ENCODE measurements around the gene CRYL1.

Gene CRYL1

GRCh38 chr13:20411638-20412342 is 113.9 kb downstream of the CRYL1 start:
- TF ChIP-seq POLR2AphosphoS5 (IDR thresholded peaks at IDR 0.05; ENCODE audit: low read depth, low read length) (no peak), SIN3A (IDR thresholded peaks at IDR 0.05; ENCODE audit: borderline replicate concordance, insufficient read depth, low read length) (no peak), FOXP2 (optimal IDR thresholded peaks at IDR 0.05; ENCODE audit: borderline replicate concordance, extremely low read depth, extremely low read length, insufficient read depth) (no peak), TAF1 (IDR thresholded peaks at IDR 0.05; ENCODE audit: borderline replicate concordance, insufficient read depth, low read length) (no peak)
- TF ChIP-seq, protein P1, sequence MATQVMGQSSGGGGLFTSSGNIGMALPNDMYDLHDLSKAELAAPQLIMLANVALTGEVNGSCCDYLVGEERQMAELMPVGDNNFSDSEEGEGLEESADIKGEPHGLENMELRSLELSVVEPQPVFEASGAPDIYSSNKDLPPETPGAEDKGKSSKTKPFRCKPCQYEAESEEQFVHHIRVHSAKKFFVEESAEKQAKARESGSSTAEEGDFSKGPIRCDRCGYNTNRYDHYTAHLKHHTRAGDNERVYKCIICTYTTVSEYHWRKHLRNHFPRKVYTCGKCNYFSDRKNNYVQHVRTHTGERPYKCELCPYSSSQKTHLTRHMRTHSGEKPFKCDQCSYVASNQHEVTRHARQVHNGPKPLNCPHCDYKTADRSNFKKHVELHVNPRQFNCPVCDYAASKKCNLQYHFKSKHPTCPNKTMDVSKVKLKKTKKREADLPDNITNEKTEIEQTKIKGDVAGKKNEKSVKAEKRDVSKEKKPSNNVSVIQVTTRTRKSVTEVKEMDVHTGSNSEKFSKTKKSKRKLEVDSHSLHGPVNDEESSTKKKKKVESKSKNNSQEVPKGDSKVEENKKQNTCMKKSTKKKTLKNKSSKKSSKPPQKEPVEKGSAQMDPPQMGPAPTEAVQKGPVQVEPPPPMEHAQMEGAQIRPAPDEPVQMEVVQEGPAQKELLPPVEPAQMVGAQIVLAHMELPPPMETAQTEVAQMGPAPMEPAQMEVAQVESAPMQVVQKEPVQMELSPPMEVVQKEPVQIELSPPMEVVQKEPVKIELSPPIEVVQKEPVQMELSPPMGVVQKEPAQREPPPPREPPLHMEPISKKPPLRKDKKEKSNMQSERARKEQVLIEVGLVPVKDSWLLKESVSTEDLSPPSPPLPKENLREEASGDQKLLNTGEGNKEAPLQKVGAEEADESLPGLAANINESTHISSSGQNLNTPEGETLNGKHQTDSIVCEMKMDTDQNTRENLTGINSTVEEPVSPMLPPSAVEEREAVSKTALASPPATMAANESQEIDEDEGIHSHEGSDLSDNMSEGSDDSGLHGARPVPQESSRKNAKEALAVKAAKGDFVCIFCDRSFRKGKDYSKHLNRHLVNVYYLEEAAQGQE (IDR thresholded peaks at IDR 0.05; ENCODE audit: insufficient read depth in 1 of 2, low read depth in 2 of 2, low read length in 2 of 2), result no peak

DNA sequence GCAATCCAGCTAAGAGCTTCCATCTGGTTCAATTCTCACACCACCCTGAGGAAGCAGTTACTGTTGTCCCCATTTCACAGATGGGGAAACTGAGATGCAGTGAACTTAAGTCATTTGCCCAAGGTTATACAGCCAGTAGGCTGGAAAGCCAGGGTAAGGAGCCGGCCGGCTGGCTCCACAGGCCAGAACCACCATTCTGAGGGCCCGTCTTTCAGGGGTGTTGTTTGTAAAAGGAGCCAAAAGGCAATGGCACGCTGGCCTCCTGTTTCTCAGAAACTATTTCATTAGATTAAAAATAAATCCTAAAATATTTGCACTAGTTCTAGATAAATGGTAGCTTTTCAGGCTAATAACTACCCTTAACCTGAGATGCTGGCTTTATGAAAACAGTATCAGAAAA is 114.9 kb downstream of the CRYL1 start:
- TF ChIP-seq TAF1 (IDR thresholded peaks at IDR 0.05; ENCODE audit: borderline replicate concordance, insufficient read depth, low read length) (no peak), FOXP2 (optimal IDR thresholded peaks at IDR 0.05; ENCODE audit: borderline replicate concordance, extremely low read depth, extremely low read length, insufficient read depth) (no peak), SIN3A (IDR thresholded peaks at IDR 0.05; ENCODE audit: borderline replicate concordance, insufficient read depth, low read length) (no peak), POLR2AphosphoS5 (IDR thresholded peaks at IDR 0.05; ENCODE audit: low read depth, low read length) (no peak)
- TF ChIP-seq, protein P1 (IDR thresholded peaks at IDR 0.05; ENCODE audit: insufficient read depth in 1 of 2, low read depth in 2 of 2, low read length in 2 of 2), result no peak

GRCh38 chr13:20408181-20408580 is 117.5 kb downstream of the CRYL1 start:
- TF ChIP-seq, protein P1 (IDR thresholded peaks at IDR 0.05; ENCODE audit: insufficient read depth in 1 of 2, low read depth in 2 of 2, low read length in 2 of 2), result no peak
- TF ChIP-seq SIN3A (IDR thresholded peaks at IDR 0.05; ENCODE audit: borderline replicate concordance, insufficient read depth, low read length), result no peak

- TF ChIP-seq POLR2AphosphoS5 (IDR thresholded peaks at IDR 0.05; ENCODE audit: low read depth, low read length) (no peak), TAF1 (IDR thresholded peaks at IDR 0.05; ENCODE audit: borderline replicate concordance, insufficient read depth, low read length) (no peak), FOXP2 (optimal IDR thresholded peaks at IDR 0.05; ENCODE audit: borderline replicate concordance, extremely low read depth, extremely low read length, insufficient read depth) (no peak), SIN3A (IDR thresholded peaks at IDR 0.05; ENCODE audit: borderline replicate concordance, insufficient read depth, low read length) (no peak)
- TF ChIP-seq, protein P1 (IDR thresholded peaks at IDR 0.05; ENCODE audit: insufficient read depth in 1 of 2, low read depth in 2 of 2, low read length in 2 of 2), result no peak
Observed at GRCh38 chr13:20407759-20408158, 117.9 kb downstream of the CRYL1 start.

DNA sequence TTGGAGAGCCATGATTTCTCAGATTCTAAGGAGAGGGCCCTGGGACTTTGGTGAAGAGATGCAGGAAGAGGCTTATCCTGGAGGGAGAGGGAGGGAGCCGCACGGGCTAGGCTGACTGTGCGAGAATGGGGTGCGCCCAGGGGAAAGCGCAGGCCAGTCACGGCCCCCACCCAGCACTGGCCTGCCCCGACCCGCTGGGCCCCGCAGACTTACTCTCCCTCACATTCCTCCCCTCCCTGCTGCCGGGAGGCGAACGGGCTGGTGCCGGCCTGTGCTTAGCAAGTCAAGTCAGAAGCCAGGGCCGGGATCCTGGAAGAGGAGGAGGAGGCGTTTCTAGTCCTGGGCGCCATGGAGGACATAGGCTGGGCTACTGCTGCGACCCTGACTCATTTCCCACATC is 120.0 kb downstream of the CRYL1 start:
- TF ChIP-seq FOXP2 (optimal IDR thresholded peaks at IDR 0.05; ENCODE audit: borderline replicate concordance, extremely low read depth, extremely low read length, insufficient read depth), result no peak
- no peak for TF ChIP-seq POLR2AphosphoS5 (IDR thresholded peaks at IDR 0.05; ENCODE audit: low read depth, low read length)
- TF ChIP-seq, protein P1 (IDR thresholded peaks at IDR 0.05; ENCODE audit: insufficient read depth in 1 of 2, low read depth in 2 of 2, low read length in 2 of 2), result no peak
